Measurements from ENCODE around the gene MAML2. TPM values are rescaled to one million over a fixed set of nuclear protein-coding genes. Genes with fewer than 3 reads are reported as not detected.

The MAML2 gene
- total RNA-seq, 2 experiments from 2014 or later = 0.15 to 1.0 TPM

DNA sequence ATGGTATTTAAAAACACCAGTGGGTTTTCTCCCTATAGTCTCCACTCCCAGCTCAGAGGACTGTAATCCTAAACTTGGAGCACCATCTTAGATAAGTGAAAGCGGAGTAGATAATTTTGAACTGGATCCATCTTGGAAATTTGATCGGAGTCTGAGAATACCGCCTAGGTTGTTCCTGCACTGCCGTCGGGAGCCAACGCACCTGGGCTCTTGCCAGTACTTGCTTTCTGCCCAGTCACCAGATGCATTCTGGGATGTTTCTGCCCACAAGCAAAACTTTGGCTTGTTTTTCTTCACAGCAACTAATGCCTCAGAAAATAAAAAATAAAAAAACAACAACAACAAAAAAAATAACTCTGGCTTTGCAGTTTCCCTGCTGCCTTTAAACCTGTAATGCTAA lies 306.1 kb downstream of the MAML2 start:
- H3K9me3 ChIP-seq (ENCODE audit: low read length) = no peaks in the 10 kb centered on the region
- H2AFZ ChIP-seq (ENCODE audit: low read length) = no peak overlapping the region
- no peaks in the 10 kb centered on the region for H3K79me2 ChIP-seq (ENCODE audit: insufficient read depth, low read depth, low read length)
- H3K9me2 ChIP-seq (ENCODE audit: insufficient read depth, low read length) = no peaks in the 10 kb centered on the region
- ChIA-PET CTCF (ENCODE audit: unreplicated experiment) (no interaction called here), POLR2A (no interaction called here)
- TF ChIP-seq, protein P1, sequence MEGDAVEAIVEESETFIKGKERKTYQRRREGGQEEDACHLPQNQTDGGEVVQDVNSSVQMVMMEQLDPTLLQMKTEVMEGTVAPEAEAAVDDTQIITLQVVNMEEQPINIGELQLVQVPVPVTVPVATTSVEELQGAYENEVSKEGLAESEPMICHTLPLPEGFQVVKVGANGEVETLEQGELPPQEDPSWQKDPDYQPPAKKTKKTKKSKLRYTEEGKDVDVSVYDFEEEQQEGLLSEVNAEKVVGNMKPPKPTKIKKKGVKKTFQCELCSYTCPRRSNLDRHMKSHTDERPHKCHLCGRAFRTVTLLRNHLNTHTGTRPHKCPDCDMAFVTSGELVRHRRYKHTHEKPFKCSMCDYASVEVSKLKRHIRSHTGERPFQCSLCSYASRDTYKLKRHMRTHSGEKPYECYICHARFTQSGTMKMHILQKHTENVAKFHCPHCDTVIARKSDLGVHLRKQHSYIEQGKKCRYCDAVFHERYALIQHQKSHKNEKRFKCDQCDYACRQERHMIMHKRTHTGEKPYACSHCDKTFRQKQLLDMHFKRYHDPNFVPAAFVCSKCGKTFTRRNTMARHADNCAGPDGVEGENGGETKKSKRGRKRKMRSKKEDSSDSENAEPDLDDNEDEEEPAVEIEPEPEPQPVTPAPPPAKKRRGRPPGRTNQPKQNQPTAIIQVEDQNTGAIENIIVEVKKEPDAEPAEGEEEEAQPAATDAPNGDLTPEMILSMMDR (conservative IDR thresholded peaks at IDR 0.05; ENCODE audit: low read length) = no peak
- TF ChIP-seq EZH2phosphoT487 (IDR thresholded peaks at IDR 0.05; ENCODE audit: borderline replicate concordance, low read depth, low read length) = no peak
- no TSS peak for BruUV-seq (replicated peaks)
- no peak overlapping the region for H3K27ac ChIP-seq (ENCODE audit: low read depth, low read length, poor library complexity, severe bottlenecking)
- no peak for DNase-seq (ENCODE audit: low spot score)
- H3K36me3 ChIP-seq (ENCODE audit: insufficient read depth, low read length) = no peaks in the 10 kb centered on the region
- H3K4me1 ChIP-seq (ENCODE audit: insufficient read depth, low read length, poor library complexity, severe bottlenecking) = no peaks in the 10 kb centered on the region
- no peak overlapping the region for H3K4me2 ChIP-seq (ENCODE audit: low read length)
- no peaks in the 10 kb centered on the region for H4K20me1 ChIP-seq (ENCODE audit: insufficient read depth, low read length)
- intact Hi-C loops (cut with micrococcal nuclease; ENCODE audit: unreplicated experiment) = no loop called here
- H3K4me3 ChIP-seq (ENCODE audit: low read depth, low read length, poor library complexity, severe bottlenecking) = no peak overlapping the region

DNA sequence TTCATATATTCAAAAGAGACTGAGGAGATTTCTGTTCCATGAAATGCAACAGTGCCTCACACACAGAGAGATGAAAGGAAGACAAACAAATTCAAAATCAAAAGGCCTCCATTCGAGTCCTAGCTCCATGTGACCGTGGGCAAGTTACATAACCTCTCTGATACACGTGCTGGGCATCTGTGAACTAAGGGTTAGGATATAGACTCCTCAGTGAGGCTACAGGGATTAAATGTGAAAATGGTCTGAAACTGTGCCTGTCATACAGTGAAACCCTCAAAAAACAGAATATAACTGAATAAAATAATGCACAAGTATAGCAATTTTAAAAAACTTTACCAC lies 307.3 kb downstream of the MAML2 start:
- intact Hi-C loops (cut with micrococcal nuclease; ENCODE audit: unreplicated experiment) = no loop called here
- POLR2A ChIA-PET = interaction anchor here (0.6 kb wide), 1 partner anchor 1075 kb away, joined by 3 read pairs; no protein-coding TSS in a partner anchor
- no peak overlapping the region for H3K4me2 ChIP-seq (ENCODE audit: low read length)
- no peak for DNase-seq (ENCODE audit: low spot score)
- no peaks in the 10 kb centered on the region for H3K4me1 ChIP-seq (ENCODE audit: insufficient read depth, low read length, poor library complexity, severe bottlenecking)
- H3K79me2 ChIP-seq (ENCODE audit: insufficient read depth, low read depth, low read length) = no peaks in the 10 kb centered on the region
- H3K4me3 ChIP-seq (ENCODE audit: low read depth, low read length, poor library complexity, severe bottlenecking) = no peak overlapping the region
- CTCF ChIA-PET (ENCODE audit: unreplicated experiment) = no interaction called here
- no peak overlapping the region for H3K27ac ChIP-seq (ENCODE audit: low read depth, low read length, poor library complexity, severe bottlenecking)
- no peaks in the 10 kb centered on the region for H3K36me3 ChIP-seq (ENCODE audit: insufficient read depth, low read length)
- no TSS peak for BruUV-seq (replicated peaks)
- no peak overlapping the region for H2AFZ ChIP-seq (ENCODE audit: low read length)
- no peaks in the 10 kb centered on the region for H3K9me3 ChIP-seq (ENCODE audit: low read length)
- no peaks in the 10 kb centered on the region for H4K20me1 ChIP-seq (ENCODE audit: insufficient read depth, low read length)
- no peak for TF ChIP-seq EZH2phosphoT487 (IDR thresholded peaks at IDR 0.05; ENCODE audit: borderline replicate concordance, low read depth, low read length)
- TF ChIP-seq, protein P1 (conservative IDR thresholded peaks at IDR 0.05; ENCODE audit: low read length) = no peak
- no peaks in the 10 kb centered on the region for H3K9me2 ChIP-seq (ENCODE audit: insufficient read depth, low read length)

DNA sequence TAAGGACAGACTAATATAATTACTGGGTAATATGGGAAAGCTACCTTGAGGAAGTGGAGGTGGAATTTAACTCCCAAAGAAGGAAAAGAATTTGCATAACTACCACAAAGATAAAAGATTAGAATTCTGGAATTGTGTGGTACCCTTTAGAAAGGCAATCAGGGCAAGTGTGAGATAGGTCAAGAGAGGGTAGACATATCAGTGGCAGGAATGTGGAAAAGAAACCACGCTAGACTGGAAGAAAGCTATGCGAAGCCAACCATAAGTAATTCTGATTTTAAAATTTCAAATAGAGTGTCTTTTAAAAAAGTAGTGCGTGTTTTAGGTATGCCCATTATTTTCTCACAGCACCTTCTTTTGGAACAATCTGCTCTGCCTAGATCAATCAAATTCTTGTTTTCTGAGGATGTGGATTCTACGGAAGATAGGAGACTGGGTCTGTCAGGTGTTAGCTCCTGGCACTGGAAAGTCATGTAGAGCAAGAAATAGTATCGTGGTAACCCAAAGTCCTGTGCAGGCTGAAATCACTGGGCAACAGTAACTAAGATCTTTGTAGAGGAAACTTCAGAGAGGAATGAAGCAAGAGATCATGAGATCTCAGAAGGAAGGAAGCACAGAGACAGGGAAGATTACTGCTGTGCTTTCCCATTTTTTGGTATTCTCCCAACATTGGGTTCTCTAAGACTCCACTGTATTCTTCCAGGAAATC lies 307.8 kb downstream of the MAML2 start:
- Histone ChIP-seq H3K4me1 (ENCODE audit: insufficient read depth, low read length, poor library complexity, severe bottlenecking) (no peaks in the 10 kb centered on the region), H3K4me3 (ENCODE audit: low read depth, low read length, poor library complexity, severe bottlenecking) (no peak overlapping the region), H2AFZ (ENCODE audit: low read length) (no peak overlapping the region), H3K27ac (ENCODE audit: low read depth, low read length, poor library complexity, severe bottlenecking) (no peak overlapping the region), H3K36me3 (ENCODE audit: insufficient read depth, low read length) (no peaks in the 10 kb centered on the region), H4K20me1 (ENCODE audit: insufficient read depth, low read length) (no peaks in the 10 kb centered on the region), H3K9me3 (ENCODE audit: low read length) (no peaks in the 10 kb centered on the region), H3K9me2 (ENCODE audit: insufficient read depth, low read length) (no peaks in the 10 kb centered on the region), H3K79me2 (ENCODE audit: insufficient read depth, low read depth, low read length) (no peaks in the 10 kb centered on the region), H3K4me2 (ENCODE audit: low read length) (no peak overlapping the region)
- ChIA-PET CTCF (ENCODE audit: unreplicated experiment) (no interaction called here), POLR2A (interaction anchor here (0.6 kb wide), 2 partner anchors 402 to 1076 kb away, joined by 3 read pairs; no protein-coding TSS in a partner anchor)
- TF ChIP-seq, protein P1 (conservative IDR thresholded peaks at IDR 0.05; ENCODE audit: low read length) = no peak
- TF ChIP-seq EZH2phosphoT487 (IDR thresholded peaks at IDR 0.05; ENCODE audit: borderline replicate concordance, low read depth, low read length) = no peak
- intact Hi-C loops (cut with micrococcal nuclease; ENCODE audit: unreplicated experiment) = no loop called here
- no peak for DNase-seq (ENCODE audit: low spot score)
- no TSS peak for BruUV-seq (replicated peaks)
